Thoracic aorta endothelial cell (primary cell): Measurements from ENCODE around the gene LRPPRC. TPM values are rescaled to one million over a fixed set of nuclear protein-coding genes. Genes with fewer than 3 reads are reported as not detected.

ENCODE experiments used
- small RNA-seq: library from RNA; depleted of rRNA; stranded (forward); fragments of <200 nt; gene quantifications from one replicate; pipeline ENCODE3, GENCODE V24; 2012
- total RNA-seq: library from RNA; depleted of rRNA; stranded (reverse); fragments of >200 nt; gene quantifications from 2 replicates; pipeline ENCODE4 v1.2.3, GENCODE V29; 2012

Gene LRPPRC
- 143 and 148 TPM in 2 replicates for total RNA-seq

GRCh38 chr2:43995733-43996533, at the start of gene LRPPRC:
TSS of gene LRPPRC (minus strand) at chr2:43995989. CDS start at chr2:43995947, 42 bp downstream.

GRCh38 chr2:43838560-43839267, 157.1 kb downstream of the LRPPRC start, which contains the start of the genes ABCG5 and ABCG8:
TSS of gene ABCG5 (minus strand) at chr2:43838839. CDS start at chr2:43838679, 160 bp downstream.
TSS of gene ABCG8 (plus strand) at chr2:43838971. CDS start at chr2:43839054, 83 bp downstream.

Small RNA genes lying within 50 kb of the gene (small RNA-seq; reads per million reads assigned to genes)
- not detected for gene RN7SL455P
- gene RNU6-1048P, result not detected

Other genes starting within 250 kb of the LRPPRC start
- gene DYNC2LI1, start 221.9 kb downstream of the LRPPRC start, total RNA-seq, result 14.8 and 15.2 TPM in 2 replicates
- not detected in 2 replicates for gene ABCG5, start 157.2 kb downstream of the LRPPRC start, total RNA-seq
- gene ABCG8, start 157.0 kb downstream of the LRPPRC start, total RNA-seq, result not detected in 2 replicates
- gene PPM1B, start 172.9 kb upstream of the LRPPRC start, total RNA-seq, result 23.9 and 31.7 TPM in 2 replicates